Pancreas (tissue), 10 donors: ENCODE data around the gene TMEM223. TPM values are rescaled to one million over a fixed set of nuclear protein-coding genes. Genes with fewer than 3 reads are reported as not detected.
"Not testable (repeated sequence)": the region's sequence is repeated elsewhere in the genome, so short reads cannot be mapped to it uniquely, and the experiment has no call there.

Source experiments
- ATAC-seq, 4 donors: fragments of 200-7000 bp; cut with Tn5 transposase; one replicate each; pipeline versions ENCODE4 v1.8.0 to v1.9.1; 2020; ENCODE audit warnings: mild to moderate bottlenecking in 4 of 4, moderate library complexity in 4 of 4
- DNase-seq, 6 donors: peaks; one replicate each; pipeline ENCODE4 v3.0.0-alpha.2; 2020
- FAIRE-seq: peaks from 2 replicates; lab custom pipeline; 2012; peaks lifted over from hg19 to GRCh38; lab: Jason Lieb, UNC
- H3K27ac ChIP-seq, 4 donors: fragments of 200-600 bp; sonication (generic); 1 replicate in 3 of 4; 2 replicates in 1 of 4; pipeline versions ENCODE4 v1.5.0 to v1.8.0; 2020
- H3K27me3 ChIP-seq, 4 donors: fragments of 200-600 bp; one replicate each; pipeline ENCODE4 v1.8.0; 2021
- H3K36me3 ChIP-seq, 3 donors: fragments of 200-600 bp; sonication (generic) in 1 of 3; one replicate each; pipeline versions ENCODE4 v1.5.0 to v1.8.0; 2020 to 2021
- H3K4me1 ChIP-seq, 3 donors: fragments of 200-600 bp; one replicate each; pipeline ENCODE4 v1.8.0; 2021
- H3K4me3 ChIP-seq, 4 donors: fragments of 200-600 bp; sonication (generic) in 2 of 4; one replicate each; pipeline versions ENCODE4 v1.5.0 to v1.8.0; 2020 to 2021
- H3K9me3 ChIP-seq, 4 donors: fragments of 200-600 bp; one replicate each; pipeline ENCODE4 v1.8.0; 2021
- CTCF ChIP-seq, 4 donors: fragments of 200-600 bp; sonication (generic) in 3 of 4; IDR thresholded peaks; one replicate each; pipeline versions ENCODE4 v1.5.0 to v1.8.0; 2021; ENCODE audit warnings: antibody characterized with exemption in 4 of 4
- WGBS, 2 donors: extraction: QIAGEN DNeasy Blood & Tissue Kit; methylation state at CpG; one replicate each; pipeline ENCODE4 v1.1.7; 2013; 5-methylcytosine and 5-hydroxymethylcytosine counted together
- intact Hi-C, 3 donors: fragments of 100-400 bp; cut with DNase I; formaldehyde crosslinking; loops; one replicate each; pipeline versions ENCODE4 v1.11.1 to v1.14.2; 2022
- polyA plus RNA-seq, 2 donors: library from polyadenylated mRNA; stranded (reverse); fragments of 200-250 nt; gene quantifications; one replicate each; pipeline ENCODE4 v1.2.3, GENCODE V29; 2013
- total RNA-seq, 6 donors: library from RNA; stranded (reverse); fragmentation: NEBNext Ultra II Directional in 4 of 6; extraction: Animal tissue kit (Norgen Biotek cat#: 25700) in 4 of 6; gene quantifications; one replicate each; pipeline versions ENCODE4 v1.2.1 to v1.2.4, GENCODE V29; 2021 to 2023
- donor health status: healthy with polysubstance abuse.
- donor health status: DM: no; HTN: no; CAD: no; lungs with moderate emphysema.
- donor health status: DM: no; HTN: no; CAD: no.
- donor health status: control.
- donor health status: control.
- donor health status: Bipolar disorder and iron deficiency.
- donor health status: DM: yes; HTN: yes; CAD: no.
- donor health status: DM: no; HTN: no; CAD: no.
- donor health status: DM: no; HTN: no; CAD: no.
- donor health status: DM: yes; HTN: yes; CAD: no.

TMEM223 gene
- total and polyA plus RNA-seq, 8 donors = 5.0 to 16.6 (median 7.5) TPM

GRCh38 chr11:62832336-62833234, 40.8 kb upstream of the TMEM223 start, which contains the start of gene TEX54:
TEX54 (minus strand) TSS chr11:62832841.
- H3K27ac ChIP-seq = peak within 1 kb of the TSS; percentile 83 to 96 (median 94)
- peaks cover 0 to 20% (median 6%) of the 10 kb centered on the region in 3 donors for H3K4me1 ChIP-seq
- H3K36me3 ChIP-seq = peaks cover 0 to 16% (median 0%) of the 10 kb centered on the region in 3 donors
- ATAC-seq = peak; percentile 9 to 27 (median 13)
- H3K9me3 ChIP-seq = no peaks in the 10 kb centered on the region
- DNase-seq = peak in 5 of 6 donors; percentile 30 to 80 (median 64)
- WGBS, 2 donors = 7 to 8% methylated on average over 39 to 40 of the region's 40 CpGs
- H3K27me3 ChIP-seq = no peaks in the 10 kb centered on the region
- H3K4me3 ChIP-seq = peak within 1 kb of the TSS; percentile 63 to 90 (median 84)
- no peak for TF ChIP-seq CTCF (IDR thresholded peaks at IDR 0.05)
- no peak for FAIRE-seq
- intact Hi-C loops = no loop called here

DNA sequence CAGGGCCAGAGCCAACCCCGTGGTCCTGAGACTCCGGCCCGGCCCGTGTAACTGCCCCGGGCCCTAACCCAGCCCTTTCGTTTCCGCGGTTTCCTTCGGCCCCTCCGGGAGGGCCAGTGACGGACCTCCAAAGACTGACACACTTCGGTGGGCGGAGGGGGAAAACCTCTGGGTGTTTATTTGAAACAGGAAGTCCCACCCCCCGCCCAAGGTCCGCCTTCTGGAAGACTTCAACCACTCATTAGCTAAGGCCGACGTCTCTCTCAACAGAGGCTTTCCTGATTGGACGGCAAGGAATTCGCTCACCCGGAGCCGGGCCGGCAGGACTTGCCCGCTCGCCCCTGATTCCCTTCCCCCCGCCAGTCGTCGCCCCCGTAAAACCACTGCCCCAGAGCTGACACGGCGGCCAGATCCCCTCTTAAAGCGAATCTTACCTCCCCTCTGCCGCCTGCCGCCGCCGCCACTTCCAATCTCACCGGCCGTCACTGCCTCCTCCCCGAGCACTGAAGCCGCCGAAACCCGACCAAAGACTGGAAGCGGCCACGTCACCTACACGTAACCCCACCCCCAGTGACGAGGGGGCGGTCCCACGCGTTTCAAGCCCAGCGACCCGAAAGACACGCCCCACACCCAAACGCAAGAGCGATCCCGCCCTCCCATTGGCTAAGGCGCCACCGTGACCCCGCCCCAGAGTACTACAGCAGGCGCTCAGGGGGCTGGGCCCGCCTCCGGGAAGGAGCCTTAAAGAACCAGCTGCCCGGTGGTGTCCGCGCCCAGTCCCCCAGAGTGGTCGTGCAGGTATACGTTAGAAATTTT, 39.9 kb upstream of the TMEM223 start, which contains the start of gene STX5:
TSS of gene STX5 (minus strand) at position 532 of the 816 bp plus-strand sequence. CDS start 808 bp downstream, outside the sequence.
- Histone ChIP-seq H3K4me3 (peak within 1 kb of the TSS; percentile 63 to 90 (median 84)), H3K36me3 (peaks cover 0 to 24% (median under 1%) of the 10 kb centered on the region in 3 donors), H3K27me3 (no peaks in the 10 kb centered on the region), H3K4me1 (peaks cover 0 to 20% (median 6%) of the 10 kb centered on the region in 3 donors), H3K27ac (peak within 1 kb of the TSS; percentile 83 to 96 (median 94)), H3K9me3 (no peaks in the 10 kb centered on the region)
- intact Hi-C loops = no loop called here
- peak; percentile 53 for FAIRE-seq
- no peak for TF ChIP-seq CTCF (IDR thresholded peaks at IDR 0.05)
- DNase-seq = peak; percentile 99 to 100 (median 99)
- 0% methylated on average over 64 to 65 of the region's 65 CpGs for WGBS, 2 donors
- peak; percentile 94 to 98 (median 96) for ATAC-seq

DNA sequence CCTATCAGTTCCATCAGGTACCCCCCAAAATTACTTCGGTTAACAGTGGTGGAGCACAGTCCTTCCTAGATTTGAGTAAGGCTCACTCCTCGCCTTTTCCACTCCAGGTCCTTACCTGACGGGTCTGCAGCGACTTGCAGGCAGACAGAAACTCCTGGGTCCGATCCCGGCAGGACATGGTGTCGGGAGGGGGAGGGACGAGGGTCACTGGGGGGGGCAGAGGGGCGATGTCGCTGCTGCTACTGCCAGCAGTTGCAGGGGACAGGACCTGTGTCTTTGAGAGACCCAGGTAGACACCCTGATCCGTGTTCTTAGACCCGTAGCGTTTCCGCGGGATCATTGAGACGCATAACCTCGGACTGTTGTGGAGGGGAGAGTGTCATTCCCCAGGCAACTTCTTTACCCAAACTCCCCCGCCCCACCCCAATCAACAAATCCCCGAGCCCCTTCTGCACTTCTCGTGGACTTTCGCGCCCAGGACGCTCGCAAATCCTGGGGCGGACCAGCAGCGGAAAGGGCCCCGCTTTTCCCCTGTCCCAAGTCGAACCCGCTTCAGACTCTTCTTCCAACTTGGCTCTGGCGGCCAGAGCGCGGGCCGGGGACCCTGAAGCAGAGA, 39.2 kb upstream of the TMEM223 start:
- Histone ChIP-seq H3K4me1 (peaks cover 0 to 20% (median 6%) of the 10 kb centered on the region in 3 donors), H3K4me3 (peak overlapping the region; percentile 63 to 90 (median 84)), H3K27ac (peak overlapping the region; percentile 83 to 96 (median 94)), H3K27me3 (no peaks in the 10 kb centered on the region), H3K9me3 (no peaks in the 10 kb centered on the region), H3K36me3 (peaks cover 0 to 31% (median 7%) of the 10 kb centered on the region in 3 donors)
- TF ChIP-seq CTCF (IDR thresholded peaks at IDR 0.05) = no peak
- 1% methylated on average over 32 to 33 of the region's 33 CpGs for WGBS, 2 donors
- ATAC-seq (no peak), DNase-seq (peak in 2 of 6 donors; percentile 45 to 72), FAIRE-seq (no peak)
- intact Hi-C loops = no loop called here

GRCh38 chr11:62828130-62828529, 36.3 kb upstream of the TMEM223 start:
- DNase-seq, FAIRE-seq, ATAC-seq, H3K9me3 ChIP-seq, H3K27ac ChIP-seq, intact Hi-C loops, H3K27me3 ChIP-seq, H3K4me3 ChIP-seq: not testable (repeated sequence)
- H3K36me3 ChIP-seq = peaks cover 0 to 46% (median 34%) of the 10 kb centered on the region in 3 donors
- WGBS, 2 donors = 90 to 95% methylated on average over 8 of the region's 8 CpGs
- H3K4me1 ChIP-seq = peaks cover 0 to 15% (median 6%) of the 10 kb centered on the region in 3 donors
